Measurements from ENCODE around the gene FSTL5.

FSTL5 gene

DNA sequence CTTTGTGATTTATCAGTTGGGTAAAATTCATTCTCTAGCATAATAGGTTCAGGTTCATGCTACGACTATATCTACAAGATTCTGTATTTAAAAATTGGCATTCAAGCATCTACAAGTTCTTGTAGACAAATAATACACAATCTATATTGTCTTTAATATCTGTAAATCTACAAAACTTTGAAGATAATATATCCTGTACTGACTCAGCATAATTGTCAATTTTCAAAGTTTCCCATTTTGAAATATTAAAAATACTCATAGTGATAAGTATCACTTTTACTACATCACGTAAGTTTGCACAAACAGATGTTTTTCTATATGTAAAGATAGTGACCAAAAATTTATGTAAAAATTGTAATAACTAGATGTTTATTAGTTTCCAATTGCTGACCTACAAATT, 360.6 kb downstream of the FSTL5 start:
- TF ChIP-seq, protein P1, sequence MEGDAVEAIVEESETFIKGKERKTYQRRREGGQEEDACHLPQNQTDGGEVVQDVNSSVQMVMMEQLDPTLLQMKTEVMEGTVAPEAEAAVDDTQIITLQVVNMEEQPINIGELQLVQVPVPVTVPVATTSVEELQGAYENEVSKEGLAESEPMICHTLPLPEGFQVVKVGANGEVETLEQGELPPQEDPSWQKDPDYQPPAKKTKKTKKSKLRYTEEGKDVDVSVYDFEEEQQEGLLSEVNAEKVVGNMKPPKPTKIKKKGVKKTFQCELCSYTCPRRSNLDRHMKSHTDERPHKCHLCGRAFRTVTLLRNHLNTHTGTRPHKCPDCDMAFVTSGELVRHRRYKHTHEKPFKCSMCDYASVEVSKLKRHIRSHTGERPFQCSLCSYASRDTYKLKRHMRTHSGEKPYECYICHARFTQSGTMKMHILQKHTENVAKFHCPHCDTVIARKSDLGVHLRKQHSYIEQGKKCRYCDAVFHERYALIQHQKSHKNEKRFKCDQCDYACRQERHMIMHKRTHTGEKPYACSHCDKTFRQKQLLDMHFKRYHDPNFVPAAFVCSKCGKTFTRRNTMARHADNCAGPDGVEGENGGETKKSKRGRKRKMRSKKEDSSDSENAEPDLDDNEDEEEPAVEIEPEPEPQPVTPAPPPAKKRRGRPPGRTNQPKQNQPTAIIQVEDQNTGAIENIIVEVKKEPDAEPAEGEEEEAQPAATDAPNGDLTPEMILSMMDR (conservative IDR thresholded peaks at IDR 0.05; ENCODE audit: low read depth) = no peak
- H3K27ac ChIP-seq = no peak overlapping the region
- ChIA-PET CTCF (interaction anchor here (0.7 kb wide), 1 partner anchor 53 kb away, joined by 5 read pairs; no protein-coding TSS in a partner anchor), POLR2A (ENCODE audit: low non-redundant PET) (no interaction called here)
- no peak for DNase-seq (ENCODE audit: low spot score)

- H3K27ac ChIP-seq = no peak overlapping the region
- no peak for DNase-seq (ENCODE audit: low spot score)
- ChIA-PET CTCF (no interaction called here), POLR2A (ENCODE audit: low non-redundant PET) (no interaction called here)
- TF ChIP-seq, protein P1 (conservative IDR thresholded peaks at IDR 0.05; ENCODE audit: low read depth) = no peak
Measured at GRCh38 chr4:161799710-161800109, 364.1 kb downstream of the FSTL5 start.

- TF ChIP-seq, protein P1 (conservative IDR thresholded peaks at IDR 0.05; ENCODE audit: low read depth) = no peak
- POLR2A ChIA-PET (ENCODE audit: low non-redundant PET) = no interaction called here
- CTCF ChIA-PET = no interaction called here
- H3K27ac ChIP-seq = no peak overlapping the region
- no peak for DNase-seq (ENCODE audit: low spot score)
Measured at GRCh38 chr4:161792991-161793390, 370.8 kb downstream of the FSTL5 start.

GRCh38 chr4:161791796-161792556, 371.8 kb downstream of the FSTL5 start:
- H3K27ac ChIP-seq = no peak overlapping the region
- CTCF ChIA-PET = no interaction called here
- TF ChIP-seq, protein P1 (conservative IDR thresholded peaks at IDR 0.05; ENCODE audit: low read depth) = no peak
- POLR2A ChIA-PET (ENCODE audit: low non-redundant PET) = no interaction called here
- no peak for DNase-seq (ENCODE audit: low spot score)

- DNase-seq (ENCODE audit: low spot score) = peak; percentile 35
- H3K27ac ChIP-seq = no peak overlapping the region
- ChIA-PET CTCF (no interaction called here), POLR2A (ENCODE audit: low non-redundant PET) (no interaction called here)
- TF ChIP-seq, protein P1 (conservative IDR thresholded peaks at IDR 0.05; ENCODE audit: low read depth) = no peak
Measured at GRCh38 chr4:161767116-161767515, 396.7 kb downstream of the FSTL5 start.

DNA sequence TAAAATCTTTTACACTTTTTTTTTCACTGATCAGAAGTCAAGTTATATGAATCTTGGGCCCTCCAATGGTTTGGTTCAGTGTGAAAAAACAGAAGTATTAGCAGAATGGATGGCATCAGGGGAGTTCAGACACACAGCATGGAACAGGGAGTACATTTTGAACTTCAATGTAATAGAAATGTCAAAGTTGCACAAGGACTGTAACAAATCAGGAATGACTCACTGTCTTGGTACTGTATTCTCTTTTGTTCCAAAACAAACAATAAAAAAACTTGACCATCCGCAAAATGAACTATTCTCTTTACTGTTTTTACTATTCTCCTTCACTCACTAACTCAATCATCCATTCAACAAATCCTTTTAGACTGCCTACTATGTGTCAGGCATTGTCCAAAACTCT, 401.0 kb downstream of the FSTL5 start:
- DNase-seq (ENCODE audit: low spot score) = peak; percentile 17
- TF ChIP-seq, protein P1 (conservative IDR thresholded peaks at IDR 0.05; ENCODE audit: low read depth) = no peak
- ChIA-PET POLR2A (ENCODE audit: low non-redundant PET) (no interaction called here), CTCF (no interaction called here)
- H3K27ac ChIP-seq = no peak overlapping the region
